A673 (cell line): Measurements from ENCODE around the gene TMSB15A.

Source experiments
- EZH2 ChIP-seq: fragments of 200-600 bp; sonication (generic); IDR thresholded peaks from 2 replicates; pipeline ENCODE4 v1.6.1; 2017; ENCODE audit warnings: borderline replicate concordance, low read depth, mild to moderate bottlenecking, mixed read lengths, antibody characterized with exemption, low read length; ENCODE audit not compliant: poor library complexity, severe bottlenecking
- TF ChIP-seq, protein P1 (sequence below): fragments of 300-800, 200-600 bp; sonication (generic); conservative IDR thresholded peaks from 2 replicates; pipeline ENCODE4 v1.5.1; 2017; ENCODE audit warnings: low read depth, mild to moderate bottlenecking, antibody characterized with exemption, low read length, moderate library complexity, mixed read lengths

DNA sequence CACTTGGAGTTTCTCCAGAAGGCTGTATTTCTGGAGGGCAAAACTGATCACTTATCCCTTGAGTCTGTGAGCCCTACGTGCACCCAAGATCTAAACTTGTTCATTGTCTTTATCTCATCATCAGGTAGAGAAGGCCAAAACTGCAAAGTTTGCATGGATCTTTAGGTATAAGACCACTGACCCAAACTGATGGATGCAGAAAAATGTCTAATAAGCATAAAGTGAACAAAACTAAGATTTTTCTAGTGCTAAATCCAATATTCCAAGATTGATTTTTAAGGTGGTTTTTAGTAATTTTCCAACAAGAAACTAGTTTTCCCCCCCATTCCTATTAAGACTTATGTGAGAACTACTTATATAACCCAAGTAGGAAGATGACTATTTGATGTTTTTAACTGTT, 2.0 kb downstream of the TMSB15A start:
- TF ChIP-seq, protein P1, sequence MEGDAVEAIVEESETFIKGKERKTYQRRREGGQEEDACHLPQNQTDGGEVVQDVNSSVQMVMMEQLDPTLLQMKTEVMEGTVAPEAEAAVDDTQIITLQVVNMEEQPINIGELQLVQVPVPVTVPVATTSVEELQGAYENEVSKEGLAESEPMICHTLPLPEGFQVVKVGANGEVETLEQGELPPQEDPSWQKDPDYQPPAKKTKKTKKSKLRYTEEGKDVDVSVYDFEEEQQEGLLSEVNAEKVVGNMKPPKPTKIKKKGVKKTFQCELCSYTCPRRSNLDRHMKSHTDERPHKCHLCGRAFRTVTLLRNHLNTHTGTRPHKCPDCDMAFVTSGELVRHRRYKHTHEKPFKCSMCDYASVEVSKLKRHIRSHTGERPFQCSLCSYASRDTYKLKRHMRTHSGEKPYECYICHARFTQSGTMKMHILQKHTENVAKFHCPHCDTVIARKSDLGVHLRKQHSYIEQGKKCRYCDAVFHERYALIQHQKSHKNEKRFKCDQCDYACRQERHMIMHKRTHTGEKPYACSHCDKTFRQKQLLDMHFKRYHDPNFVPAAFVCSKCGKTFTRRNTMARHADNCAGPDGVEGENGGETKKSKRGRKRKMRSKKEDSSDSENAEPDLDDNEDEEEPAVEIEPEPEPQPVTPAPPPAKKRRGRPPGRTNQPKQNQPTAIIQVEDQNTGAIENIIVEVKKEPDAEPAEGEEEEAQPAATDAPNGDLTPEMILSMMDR: no peak
- no peak for TF ChIP-seq EZH2
